DMS79 treated with DMSO at 0.1 percent for 48 hours (cell line): Measurements from ENCODE around the gene RILP.

Experiments
- DNase-seq: peaks from one replicate; lab custom pipeline; 2025; lab: John Stamatoyannopoulos, UW

Gene RILP

GRCh38 chr17:1597861-1598342 is 51.8 kb downstream of the RILP start:
- no peak for DNase-seq
